ENCODE measurements around the gene JSRP1. TPM values are rescaled to one million over a fixed set of nuclear protein-coding genes. Genes with fewer than 3 reads are reported as not detected.

The JSRP1 gene
- total RNA-seq, 1 donor: 0.43 TPM

DNA sequence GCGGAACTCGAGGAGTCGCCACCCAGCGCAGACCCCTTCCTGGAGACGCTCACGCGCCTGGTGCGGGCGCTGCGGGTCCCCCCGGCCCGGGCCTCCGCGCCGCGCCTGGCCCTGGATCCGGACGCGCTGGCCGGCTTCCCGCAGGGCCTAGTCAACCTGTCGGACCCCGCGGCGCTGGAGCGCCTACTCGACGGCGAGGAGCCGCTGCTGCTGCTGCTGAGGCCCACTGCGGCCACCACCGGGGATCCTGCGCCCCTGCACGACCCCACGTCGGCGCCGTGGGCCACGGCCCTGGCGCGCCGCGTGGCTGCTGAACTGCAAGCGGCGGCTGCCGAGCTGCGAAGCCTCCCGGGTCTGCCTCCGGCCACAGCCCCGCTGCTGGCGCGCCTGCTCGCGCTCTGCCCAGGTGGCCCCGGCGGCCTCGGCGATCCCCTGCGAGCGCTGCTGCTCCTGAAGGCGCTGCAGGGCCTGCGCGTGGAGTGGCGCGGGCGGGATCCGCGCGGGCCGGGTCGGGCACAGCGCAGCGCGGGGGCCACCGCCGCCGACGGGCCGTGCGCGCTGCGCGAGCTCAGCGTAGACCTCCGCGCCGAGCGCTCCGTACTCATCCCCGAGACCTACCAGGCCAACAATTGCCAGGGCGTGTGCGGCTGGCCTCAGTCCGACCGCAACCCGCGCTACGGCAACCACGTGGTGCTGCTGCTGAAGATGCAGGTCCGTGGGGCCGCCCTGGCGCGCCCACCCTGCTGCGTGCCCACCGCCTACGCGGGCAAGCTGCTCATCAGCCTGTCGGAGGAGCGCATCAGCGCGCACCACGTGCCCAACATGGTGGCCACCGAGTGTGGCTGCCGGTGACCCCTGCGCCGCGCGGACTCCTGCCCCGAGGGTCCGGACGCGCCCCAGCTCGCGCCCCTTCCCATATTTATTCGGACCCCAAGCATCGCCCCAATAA, 4.8 kb downstream of the JSRP1 start:
- TF ChIP-seq, protein P1, sequence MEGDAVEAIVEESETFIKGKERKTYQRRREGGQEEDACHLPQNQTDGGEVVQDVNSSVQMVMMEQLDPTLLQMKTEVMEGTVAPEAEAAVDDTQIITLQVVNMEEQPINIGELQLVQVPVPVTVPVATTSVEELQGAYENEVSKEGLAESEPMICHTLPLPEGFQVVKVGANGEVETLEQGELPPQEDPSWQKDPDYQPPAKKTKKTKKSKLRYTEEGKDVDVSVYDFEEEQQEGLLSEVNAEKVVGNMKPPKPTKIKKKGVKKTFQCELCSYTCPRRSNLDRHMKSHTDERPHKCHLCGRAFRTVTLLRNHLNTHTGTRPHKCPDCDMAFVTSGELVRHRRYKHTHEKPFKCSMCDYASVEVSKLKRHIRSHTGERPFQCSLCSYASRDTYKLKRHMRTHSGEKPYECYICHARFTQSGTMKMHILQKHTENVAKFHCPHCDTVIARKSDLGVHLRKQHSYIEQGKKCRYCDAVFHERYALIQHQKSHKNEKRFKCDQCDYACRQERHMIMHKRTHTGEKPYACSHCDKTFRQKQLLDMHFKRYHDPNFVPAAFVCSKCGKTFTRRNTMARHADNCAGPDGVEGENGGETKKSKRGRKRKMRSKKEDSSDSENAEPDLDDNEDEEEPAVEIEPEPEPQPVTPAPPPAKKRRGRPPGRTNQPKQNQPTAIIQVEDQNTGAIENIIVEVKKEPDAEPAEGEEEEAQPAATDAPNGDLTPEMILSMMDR (IDR thresholded peaks at IDR 0.05; ENCODE audit: insufficient read depth, low read depth, low read length): no peak
- DNase-seq (ENCODE audit: low read depth): no peak
- no peak overlapping the region for H3K4me3 ChIP-seq (ENCODE audit: low read depth, low read length)

DNA sequence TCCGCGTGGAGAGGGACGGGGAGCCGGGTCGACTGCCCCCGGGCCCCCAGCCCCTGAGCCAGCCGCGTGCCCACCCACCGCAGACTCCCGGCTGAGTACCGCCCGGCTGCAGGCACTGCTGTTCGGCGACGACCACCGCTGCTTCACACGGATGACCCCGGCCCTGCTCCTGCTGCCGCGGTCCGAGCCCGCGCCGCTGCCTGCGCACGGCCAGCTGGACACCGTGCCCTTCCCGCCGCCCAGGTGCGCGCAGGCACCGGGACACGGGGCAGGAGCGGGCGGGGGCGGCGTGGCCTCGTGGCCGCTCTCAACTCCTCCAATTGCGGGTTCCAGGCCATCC, 5.5 kb downstream of the JSRP1 start:
- H3K4me3 ChIP-seq (ENCODE audit: low read depth, low read length): no peak overlapping the region
- DNase-seq (ENCODE audit: low read depth): no peak
- TF ChIP-seq, protein P1 (IDR thresholded peaks at IDR 0.05; ENCODE audit: insufficient read depth, low read depth, low read length): no peak

DNA sequence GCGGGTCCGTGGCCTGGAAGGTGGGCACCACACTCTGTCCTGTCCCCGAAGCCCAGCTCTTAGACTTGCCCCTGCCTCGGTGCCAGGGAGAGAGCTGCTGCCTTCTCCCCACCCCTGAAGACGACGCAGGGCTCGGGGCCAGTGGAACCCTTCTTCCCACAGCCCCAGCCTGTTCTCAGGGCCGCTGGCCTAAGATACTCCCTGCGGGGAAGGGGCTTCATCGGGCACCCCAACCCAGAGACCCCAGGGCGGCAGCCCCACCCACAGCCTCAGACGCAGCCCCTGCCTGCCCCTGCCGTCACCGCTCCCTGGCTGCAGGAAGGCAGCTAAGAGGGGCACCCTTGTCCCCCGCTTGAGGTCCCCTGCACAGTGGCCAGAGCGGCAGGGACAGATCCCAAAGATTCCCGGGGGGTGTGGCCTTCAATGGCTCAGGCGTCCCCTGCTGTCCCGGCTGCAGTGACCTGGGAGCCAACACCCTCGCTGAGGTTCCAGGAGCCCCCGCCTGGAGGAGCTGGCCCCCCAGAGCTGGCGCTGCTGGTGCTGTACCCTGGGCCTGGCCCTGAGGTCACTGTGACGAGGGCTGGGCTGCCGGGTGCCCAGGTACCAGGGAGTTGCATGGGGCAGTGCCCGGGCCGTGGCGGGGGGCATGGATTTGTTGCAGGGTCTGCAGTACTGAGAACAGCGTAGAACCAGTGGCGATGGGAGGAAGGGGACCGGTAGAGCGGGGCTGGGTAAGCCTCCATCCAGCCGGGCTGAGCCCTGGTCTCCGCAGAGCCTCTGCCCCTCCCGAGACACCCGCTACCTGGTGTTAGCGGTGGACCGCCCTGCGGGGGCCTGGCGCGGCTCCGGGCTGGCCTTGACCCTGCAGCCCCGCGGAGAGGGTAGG, 6.1 kb downstream of the JSRP1 start:
- no peak for DNase-seq (ENCODE audit: low read depth)
- TF ChIP-seq, protein P1 (IDR thresholded peaks at IDR 0.05; ENCODE audit: insufficient read depth, low read depth, low read length): no peak

DNA sequence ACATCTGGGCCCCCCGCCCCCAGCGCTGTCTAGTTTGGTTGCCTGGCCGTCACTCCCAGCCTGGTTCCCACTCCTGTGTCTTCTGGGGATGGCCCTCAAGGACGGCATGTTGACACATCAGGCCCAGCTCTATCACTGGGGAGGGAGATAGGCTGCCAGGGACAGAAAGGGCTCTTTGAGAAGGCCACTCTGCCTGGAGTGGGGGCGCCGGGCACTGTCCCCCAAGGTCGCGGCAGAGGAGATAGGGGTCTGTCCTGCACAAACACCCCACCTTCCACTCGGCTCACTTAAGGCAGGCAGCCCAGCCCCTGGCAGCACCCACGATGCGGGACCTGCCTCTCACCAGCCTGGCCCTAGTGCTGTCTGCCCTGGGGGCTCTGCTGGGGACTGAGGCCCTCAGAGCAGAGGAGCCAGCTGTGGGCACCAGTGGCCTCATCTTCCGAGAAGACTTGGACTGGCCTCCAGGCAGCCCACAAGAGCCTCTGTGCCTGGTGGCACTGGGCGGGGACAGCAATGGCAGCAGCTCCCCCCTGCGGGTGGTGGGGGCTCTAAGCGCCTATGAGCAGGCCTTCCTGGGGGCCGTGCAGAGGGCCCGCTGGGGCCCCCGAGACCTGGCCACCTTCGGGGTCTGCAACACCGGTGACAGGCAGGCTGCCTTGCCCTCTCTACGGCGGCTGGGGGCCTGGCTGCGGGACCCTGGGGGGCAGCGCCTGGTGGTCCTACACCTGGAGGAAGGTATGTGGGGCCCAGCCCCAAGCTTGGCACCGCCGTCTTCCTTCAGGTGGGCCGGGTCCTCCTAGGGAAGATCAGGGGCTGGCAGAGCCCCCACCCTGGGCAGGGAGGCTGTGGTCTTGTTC, 7.0 kb downstream of the JSRP1 start, which contains the start of gene AMH:
Gene AMH (plus strand): TSS at position 314 of the 857 bp plus-strand sequence. CDS start 10 bp downstream, at position 324.
- TF ChIP-seq, protein P1 (IDR thresholded peaks at IDR 0.05; ENCODE audit: insufficient read depth, low read depth, low read length): no peak
- DNase-seq (ENCODE audit: low read depth): no peak

More for the DNA sequence above, 6.1 kb downstream of the JSRP1 start:
- no peak overlapping the region for H3K4me3 ChIP-seq (ENCODE audit: low read depth, low read length)

DNA sequence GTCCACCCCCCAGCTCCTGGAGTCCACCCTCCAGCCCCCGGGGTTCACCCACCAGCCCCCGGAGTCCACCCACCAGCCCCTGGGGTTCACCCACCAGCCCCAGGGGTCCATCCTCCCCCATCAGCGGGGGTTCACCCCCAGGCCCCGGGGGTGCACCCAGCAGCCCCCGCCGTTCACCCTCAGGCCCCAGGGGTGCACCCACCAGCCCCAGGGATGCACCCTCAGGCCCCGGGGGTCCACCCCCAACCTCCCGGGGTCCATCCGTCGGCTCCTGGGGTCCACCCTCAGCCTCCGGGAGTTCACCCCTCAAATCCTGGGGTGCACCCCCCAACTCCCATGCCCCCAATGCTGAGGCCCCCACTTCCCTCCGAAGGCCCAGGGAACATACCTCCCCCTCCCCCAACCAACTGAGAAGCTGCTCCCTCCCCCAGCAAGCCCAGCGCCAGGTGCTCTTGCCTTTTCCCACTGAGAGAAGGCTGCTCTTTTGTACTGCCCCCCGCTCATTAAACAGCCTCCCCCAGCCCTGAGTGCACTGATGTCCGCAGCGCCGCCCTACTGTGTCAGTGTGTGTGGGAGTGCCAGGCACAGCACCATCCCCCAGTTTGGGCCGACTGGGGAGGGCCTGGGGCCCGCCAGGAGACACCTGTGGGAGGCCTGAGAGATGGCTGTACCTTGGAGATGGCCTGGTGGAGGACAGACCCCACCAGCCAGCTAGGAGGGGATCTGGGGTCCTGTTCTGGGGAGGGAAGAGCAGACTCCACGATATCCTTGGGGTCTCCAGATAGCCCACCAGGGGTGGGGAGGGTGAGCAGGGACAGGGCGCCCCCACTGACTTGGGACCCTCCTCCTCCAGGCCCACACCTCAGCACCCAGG, 7.8 kb downstream of the JSRP1 start:
- H3K4me3 ChIP-seq (ENCODE audit: low read depth, low read length): no peak overlapping the region
- TF ChIP-seq, protein P1 (IDR thresholded peaks at IDR 0.05; ENCODE audit: insufficient read depth, low read depth, low read length): no peak
- no peak for DNase-seq (ENCODE audit: low read depth)

More for the DNA sequence above, 7.0 kb downstream of the JSRP1 start, which contains the start of gene AMH:
- no peak within 1 kb of the TSS for H3K4me3 ChIP-seq (ENCODE audit: low read depth, low read length)
